Keratinocyte (primary cell): ENCODE measurements around the gene ID4. TPM values are rescaled to one million over a fixed set of nuclear protein-coding genes. Genes with fewer than 3 reads are reported as not detected.

ENCODE experiments used
- DNase-seq: peaks from one replicate; pipeline ENCODE4 v3.0.0-alpha.2; 2011; ENCODE audit warnings: low read depth, missing footprints, low spot score
- FAIRE-seq: peaks from 2 replicates; lab custom pipeline; 2011; peaks lifted over from hg19 to GRCh38; lab: Jason Lieb, UNC
- H2AFZ ChIP-seq: 2 replicates; pipeline ENCODE4 v1.6.0; 2012; ENCODE audit warnings: low read length, control low read depth, inconsistent platforms; ENCODE audit not compliant: control insufficient read depth
- H3K27ac ChIP-seq: 2 replicates; pipeline ENCODE4 v1.5.1; 2011; ENCODE audit warnings: low read length; ENCODE audit not compliant: control insufficient read depth, insufficient read depth
- H3K27me3 ChIP-seq: 3 replicates; pipeline ENCODE4 v1.6.0; 2011; ENCODE audit warnings: low read length; ENCODE audit not compliant: control insufficient read depth, insufficient read depth; ENCODE audit errors: extremely low read depth
- H3K36me3 ChIP-seq, 2 experiments: 2 replicates in 1 of 2; 3 replicates in 1 of 2; pipeline ENCODE4 v1.5.1; 2011; ENCODE audit warnings: low read length in 2 of 2, mild to moderate bottlenecking in 1 of 2; ENCODE audit not compliant: control insufficient read depth in 2 of 2, insufficient read depth in 2 of 2; ENCODE audit errors: extremely low read depth in 1 of 2
- H3K4me1 ChIP-seq: 3 replicates; pipeline ENCODE4 v1.5.1; 2011; ENCODE audit warnings: low read length; ENCODE audit not compliant: control insufficient read depth, insufficient read depth; ENCODE audit errors: extremely low read depth
- H3K4me2 ChIP-seq: 3 replicates; pipeline ENCODE4 v1.6.0; 2011; ENCODE audit warnings: low read depth, low read length; ENCODE audit not compliant: control insufficient read depth, insufficient read depth; ENCODE audit errors: extremely low read depth
- H3K4me3 ChIP-seq, 3 experiments: fragments of 200-600 bp in 1 of 3; sonication (generic) in 1 of 3; 2 replicates in 2 of 3; 3 replicates in 1 of 3; pipeline ENCODE4 v1.5.1; 2011 to 2016; ENCODE audit warnings: low read length in 3 of 3, mild to moderate bottlenecking in 3 of 3, control low read depth in 2 of 3, inconsistent platforms in 1 of 3, low read depth in 1 of 3, mixed read lengths in 1 of 3, mixed run types in 1 of 3, moderate library complexity in 1 of 3; ENCODE audit not compliant: control insufficient read depth in 2 of 3, insufficient read depth in 2 of 3; ENCODE audit errors: extremely low read depth in 1 of 3
- H3K79me2 ChIP-seq: 2 replicates; pipeline ENCODE4 v1.6.0; 2012; ENCODE audit warnings: low read length; ENCODE audit not compliant: control insufficient read depth, insufficient read depth
- H3K9ac ChIP-seq: 3 replicates; pipeline ENCODE4 v1.6.0; 2011; ENCODE audit warnings: low read length; ENCODE audit not compliant: control insufficient read depth, insufficient read depth; ENCODE audit errors: extremely low read depth
- H3K9me1 ChIP-seq: 3 replicates; pipeline ENCODE4 v1.6.0; 2011; ENCODE audit warnings: low read length; ENCODE audit not compliant: control insufficient read depth, insufficient read depth; ENCODE audit errors: extremely low read depth
- H3K9me3 ChIP-seq: 2 replicates; pipeline ENCODE4 v1.5.1; 2012; ENCODE audit warnings: low read depth, low read length; ENCODE audit not compliant: control insufficient read depth
- H4K20me1 ChIP-seq: 3 replicates; pipeline ENCODE4 v1.6.0; 2011; ENCODE audit warnings: low read length; ENCODE audit not compliant: control insufficient read depth, insufficient read depth; ENCODE audit errors: extremely low read depth
- EZH2 ChIP-seq: IDR thresholded peaks from one replicate; pipeline ENCODE4 v1.6.1; 2012; ENCODE audit warnings: inconsistent platforms, mild to moderate bottlenecking, low read length, moderate library complexity
- dilution Hi-C: fragments of 300-500 bp; cut with MboI; formaldehyde crosslinking; loops from one replicate; pipeline ENCODE4 v1.7.0; 2020; ENCODE audit warnings: low sequenced_read_pairs; ENCODE audit not compliant: extremely low pct_ligation_motif_present
- polyA plus RNA-seq, 5 experiments: library from polyadenylated mRNA; depleted of rRNA in 3 of 5; stranded (reverse) in 3 of 5; stranded (forward) in 1 of 5; unstranded in 1 of 5; fragments of >200 nt; gene quantifications; 1 replicate in 1 of 5; 2 replicates in 3 of 5; 3 replicates in 1 of 5; pipeline versions ENCODE4 v1.2.1 to v1.2.3, GENCODE V29; 2011 to 2012; ENCODE audit warnings: missing spikeins in 2 of 5, low read depth in 1 of 5, low replicate concordance in 1 of 5
- TF ChIP-seq, protein P1 (sequence below), 3 experiments: IDR thresholded peaks in 1 of 3; conservative IDR thresholded peaks in 1 of 3; optimal IDR thresholded peaks in 1 of 3; 2 replicates in 2 of 3; 3 replicates in 1 of 3; pipeline versions ENCODE3 to v1.5.1; 2011; ENCODE audit warnings: low read length in 3 of 3, mild to moderate bottlenecking in 3 of 3, moderate library complexity in 2 of 3, control low read depth in 1 of 3, inconsistent platforms in 1 of 3; ENCODE audit not compliant: insufficient read depth in 2 of 3; ENCODE audit errors: extremely low read depth in 1 of 3

The ID4 gene
- polyA plus RNA-seq, 1 donor (not counting 4 experiments of a cell fraction or from before 2014, with no cell fraction given), result 0.41 TPM

DNA sequence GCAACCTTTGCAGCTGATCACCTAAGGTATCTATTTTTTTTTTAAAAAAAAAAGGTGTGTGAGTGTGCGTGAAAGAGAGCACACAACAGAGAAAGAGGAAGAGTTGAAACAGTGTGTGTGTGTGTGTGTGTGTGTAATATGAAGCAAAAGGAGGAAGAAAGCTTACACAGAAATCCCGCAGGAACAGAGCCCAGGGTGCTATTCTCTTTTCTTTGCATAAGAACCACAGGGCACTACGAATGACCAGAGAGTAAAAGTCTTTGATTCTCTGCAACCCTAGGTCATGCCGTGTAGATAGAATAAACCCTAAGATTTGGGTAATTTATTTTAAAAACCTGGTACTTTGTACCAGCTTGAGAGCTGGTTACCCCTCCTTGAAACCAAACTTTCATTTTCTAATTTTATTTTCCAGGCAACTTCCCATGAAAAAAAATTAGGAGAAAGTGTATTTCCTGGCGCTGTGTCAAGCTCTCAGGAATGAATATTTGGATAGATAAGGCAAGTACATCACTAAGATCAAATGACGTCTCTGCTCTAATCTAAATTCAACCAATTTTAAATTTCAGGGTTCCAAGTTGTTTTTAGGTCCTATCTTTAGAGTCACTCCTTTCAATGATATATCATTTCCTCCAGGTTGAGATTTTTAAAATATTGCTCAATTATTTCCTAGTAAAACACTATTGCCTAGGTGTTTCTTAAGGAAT lies 47.9 kb upstream of the ID4 start:
- Histone ChIP-seq H3K79me2 (no peaks in the 10 kb centered on the region), H2AFZ (no peak overlapping the region), H4K20me1 (no peaks in the 10 kb centered on the region), H3K9me3 (no peaks in the 10 kb centered on the region), H3K9me1 (no peaks in the 10 kb centered on the region), H3K27me3 (no peaks in the 10 kb centered on the region), H3K9ac (no peak overlapping the region), H3K27ac (no peak overlapping the region), H3K4me3 (no peak overlapping the region), H3K4me2 (no peak overlapping the region), H3K36me3 (no peaks in the 10 kb centered on the region), H3K4me1 (no peaks in the 10 kb centered on the region)
- dilution Hi-C loops, result no loop called here
- no peak for DNase-seq
- TF ChIP-seq, protein P1, sequence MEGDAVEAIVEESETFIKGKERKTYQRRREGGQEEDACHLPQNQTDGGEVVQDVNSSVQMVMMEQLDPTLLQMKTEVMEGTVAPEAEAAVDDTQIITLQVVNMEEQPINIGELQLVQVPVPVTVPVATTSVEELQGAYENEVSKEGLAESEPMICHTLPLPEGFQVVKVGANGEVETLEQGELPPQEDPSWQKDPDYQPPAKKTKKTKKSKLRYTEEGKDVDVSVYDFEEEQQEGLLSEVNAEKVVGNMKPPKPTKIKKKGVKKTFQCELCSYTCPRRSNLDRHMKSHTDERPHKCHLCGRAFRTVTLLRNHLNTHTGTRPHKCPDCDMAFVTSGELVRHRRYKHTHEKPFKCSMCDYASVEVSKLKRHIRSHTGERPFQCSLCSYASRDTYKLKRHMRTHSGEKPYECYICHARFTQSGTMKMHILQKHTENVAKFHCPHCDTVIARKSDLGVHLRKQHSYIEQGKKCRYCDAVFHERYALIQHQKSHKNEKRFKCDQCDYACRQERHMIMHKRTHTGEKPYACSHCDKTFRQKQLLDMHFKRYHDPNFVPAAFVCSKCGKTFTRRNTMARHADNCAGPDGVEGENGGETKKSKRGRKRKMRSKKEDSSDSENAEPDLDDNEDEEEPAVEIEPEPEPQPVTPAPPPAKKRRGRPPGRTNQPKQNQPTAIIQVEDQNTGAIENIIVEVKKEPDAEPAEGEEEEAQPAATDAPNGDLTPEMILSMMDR (optimal IDR thresholded peaks at IDR 0.05 in 1 of 3, IDR thresholded peaks at IDR 0.05 in 1 of 3, conservative IDR thresholded peaks at IDR 0.05 in 1 of 3; ENCODE audit: extremely low read depth in 1 of 3, insufficient read depth in 2 of 3, low read length in 3 of 3), result no peak
- no peak for TF ChIP-seq EZH2
- no peak for FAIRE-seq

DNA sequence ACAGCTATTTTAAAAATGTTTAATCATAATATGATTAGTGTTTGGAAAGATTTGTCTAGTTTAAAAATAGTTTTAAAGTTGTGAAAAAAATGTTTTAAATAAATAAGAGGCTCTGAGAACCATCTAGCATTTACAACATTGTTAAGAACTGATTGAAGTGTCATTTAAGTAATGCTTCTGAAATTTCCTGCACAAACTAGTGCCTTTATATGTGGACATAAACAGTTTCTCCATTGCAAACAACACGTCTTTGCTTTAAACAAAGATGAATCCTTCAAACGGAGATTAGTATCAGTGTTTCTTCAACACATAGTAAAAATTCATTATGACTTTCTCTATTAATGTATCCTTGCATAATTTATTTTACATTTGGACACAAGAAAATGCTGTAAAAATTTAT lies 45.9 kb upstream of the ID4 start:
- no peaks in the 10 kb centered on the region for H3K9me1 ChIP-seq
- H3K27me3 ChIP-seq, result no peaks in the 10 kb centered on the region
- H3K36me3 ChIP-seq, result no peaks in the 10 kb centered on the region
- TF ChIP-seq EZH2, result no peak
- TF ChIP-seq, protein P1 (optimal IDR thresholded peaks at IDR 0.05 in 1 of 3, IDR thresholded peaks at IDR 0.05 in 1 of 3, conservative IDR thresholded peaks at IDR 0.05 in 1 of 3; ENCODE audit: extremely low read depth in 1 of 3, insufficient read depth in 2 of 3, low read length in 3 of 3), result no peak
- H3K79me2 ChIP-seq, result no peaks in the 10 kb centered on the region
- dilution Hi-C loops, result no loop called here
- H3K4me2 ChIP-seq, result no peak overlapping the region
- H3K4me3 ChIP-seq, result no peak overlapping the region
- no peak overlapping the region for H3K27ac ChIP-seq
- no peaks in the 10 kb centered on the region for H3K9me3 ChIP-seq
- no peak overlapping the region for H3K9ac ChIP-seq
- FAIRE-seq (no peak), DNase-seq (no peak)
- H4K20me1 ChIP-seq, result no peaks in the 10 kb centered on the region
- H2AFZ ChIP-seq, result no peak overlapping the region
- no peaks in the 10 kb centered on the region for H3K4me1 ChIP-seq
